A375 (cell line): ENCODE measurements around the gene PFKFB2. TPM values are rescaled to one million over a fixed set of nuclear protein-coding genes. Genes with fewer than 3 reads are reported as not detected.

ENCODE experiments used
- total RNA-seq: library from RNA; depleted of rRNA; stranded (reverse); fragments of >200 nt; shearing (Covaris generic); gene quantifications from 2 replicates; pipeline ENCODE4 v1.2.3, GENCODE V29; 2014; rRNA removed

Gene PFKFB2
- total RNA-seq = 5.8 and 7.3 TPM in 2 replicates

GRCh38 chr1:207052911-207053769, at the start of gene PFKFB2:
TSS of gene PFKFB2 (plus strand) at chr1:207053275. CDS start at chr1:207054718, 1,443 bp downstream.

GRCh38 chr1:207032528-207033017, 20.5 kb upstream of the PFKFB2 start, which contains the start of gene C1orf116:
TSS of gene C1orf116 (minus strand) at chr1:207032756. CDS start at chr1:207027598, 5,158 bp downstream.

GRCh38 chr1:207051191-207051943, 1.7 kb upstream of the PFKFB2 start, which contains the start of gene YOD1:
TSS of gene YOD1 (minus strand) at chr1:207051208. CDS start at chr1:207051030, 178 bp downstream.

GRCh38 chr1:207088701-207089626, 35.9 kb downstream of the PFKFB2 start, which contains the start of gene C4BPB:
TSS of gene C4BPB (plus strand) at chr1:207088860. CDS start at chr1:207089532, 672 bp downstream.

GRCh38 chr1:207103892-207104373, 50.9 kb downstream of the PFKFB2 start, which contains the start of gene C4BPA:
TSS of gene C4BPA (plus strand) at chr1:207104233. CDS start at chr1:207113026, 8,793 bp downstream.

Other genes with a start within 250 kb of the PFKFB2 start
- gene IL20, start 187.7 kb upstream of the PFKFB2 start, total RNA-seq = 0.23 TPM in 1 of 2 replicates, not detected in the other
- gene IL24, start 155.8 kb upstream of the PFKFB2 start, total RNA-seq = 101 and 122 TPM in 2 replicates
- gene FCMR, start 131.3 kb upstream of the PFKFB2 start, total RNA-seq = 0.37 and 1.2 TPM in 2 replicates
- 0.03 TPM in 1 of 2 replicates, not detected in the other for gene PIGR, start 106.8 kb upstream of the PFKFB2 start, total RNA-seq
- gene FCAMR, start 82.8 kb upstream of the PFKFB2 start, total RNA-seq = not detected in 2 replicates
- 0.04 and 0.13 TPM in 2 replicates for gene C1orf116, start 20.5 kb upstream of the PFKFB2 start, total RNA-seq
- gene YOD1, start 2.1 kb upstream of the PFKFB2 start, total RNA-seq = 18.1 and 18.3 TPM in 2 replicates
- gene C4BPB, start 35.6 kb downstream of the PFKFB2 start, total RNA-seq = not detected in 2 replicates
- gene C4BPA, start 51.0 kb downstream of the PFKFB2 start, total RNA-seq = not detected in 2 replicates